Duodenal mucosa (tissue), 2 donors: Measurements from ENCODE around the gene CASKIN1.
A peak's percentile ranks its signal among the peaks of the same experiment; 100 is the strongest.

Source experiments
- H3K27ac ChIP-seq: one replicate; pipeline ENCODE4 v1.7.0; 2013; ENCODE audit warnings: low read depth, low read length
- H3K27me3 ChIP-seq, 2 donors: one replicate each; pipeline ENCODE4 v1.7.0; 2013; ENCODE audit warnings: low read length in 2 of 2, control low read depth in 1 of 2; ENCODE audit not compliant: insufficient read depth in 2 of 2, control insufficient read depth in 1 of 2
- H3K36me3 ChIP-seq, 2 donors: one replicate each; pipeline ENCODE4 v1.7.0; 2013; ENCODE audit warnings: low read length in 2 of 2, control low read depth in 1 of 2; ENCODE audit not compliant: insufficient read depth in 2 of 2, control insufficient read depth in 1 of 2
- H3K4me1 ChIP-seq, 2 donors: one replicate each; pipeline ENCODE4 v1.7.0; 2013; ENCODE audit warnings: low read length in 2 of 2, control low read depth in 1 of 2; ENCODE audit not compliant: insufficient read depth in 2 of 2, control insufficient read depth in 1 of 2
- H3K4me3 ChIP-seq, 2 donors: one replicate each; pipeline ENCODE4 v1.7.0; 2013; ENCODE audit warnings: low read length in 2 of 2, low read depth in 1 of 2
- H3K9ac ChIP-seq, 2 donors: one replicate each; pipeline ENCODE4 v1.7.0; 2013; ENCODE audit warnings: low read length in 2 of 2, low read depth in 1 of 2
- H3K9me3 ChIP-seq, 2 donors: one replicate each; pipeline ENCODE4 v1.7.0; 2013; ENCODE audit warnings: low read length in 2 of 2, control low read depth in 1 of 2; ENCODE audit not compliant: control insufficient read depth in 1 of 2

Gene CASKIN1

DNA sequence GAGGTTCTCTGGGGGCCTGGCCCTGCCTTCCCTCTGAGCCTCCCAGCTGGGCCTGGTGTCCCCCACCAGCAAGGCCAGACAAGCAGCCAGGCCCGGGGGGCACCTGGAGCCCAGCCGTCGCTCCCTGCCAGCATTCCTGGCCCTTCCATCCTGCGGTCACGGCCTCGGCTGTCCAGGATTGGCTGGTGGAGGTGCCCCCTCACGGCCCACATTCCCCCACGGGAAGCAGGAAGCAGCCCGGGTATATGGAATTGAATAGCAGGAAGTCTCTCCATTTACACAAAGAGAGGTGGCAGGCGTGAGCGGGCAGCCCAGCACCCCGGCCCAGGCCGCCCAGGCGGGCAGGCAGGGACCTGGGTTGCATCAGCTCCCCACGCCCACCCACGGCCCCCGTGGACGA lies 26.3 kb downstream of the CASKIN1 start:
- H3K27ac ChIP-seq: no peak overlapping the region
- no peaks in the 10 kb centered on the region for H3K9me3 ChIP-seq
- peaks cover 19 to 62% of the 10 kb centered on the region in 2 donors for H3K36me3 ChIP-seq
- H3K4me3 ChIP-seq: no peak overlapping the region
- peaks cover 35 to 38% of the 10 kb centered on the region in 2 donors for H3K4me1 ChIP-seq
- no peaks in the 10 kb centered on the region for H3K27me3 ChIP-seq
- H3K9ac ChIP-seq: no peak overlapping the region

DNA sequence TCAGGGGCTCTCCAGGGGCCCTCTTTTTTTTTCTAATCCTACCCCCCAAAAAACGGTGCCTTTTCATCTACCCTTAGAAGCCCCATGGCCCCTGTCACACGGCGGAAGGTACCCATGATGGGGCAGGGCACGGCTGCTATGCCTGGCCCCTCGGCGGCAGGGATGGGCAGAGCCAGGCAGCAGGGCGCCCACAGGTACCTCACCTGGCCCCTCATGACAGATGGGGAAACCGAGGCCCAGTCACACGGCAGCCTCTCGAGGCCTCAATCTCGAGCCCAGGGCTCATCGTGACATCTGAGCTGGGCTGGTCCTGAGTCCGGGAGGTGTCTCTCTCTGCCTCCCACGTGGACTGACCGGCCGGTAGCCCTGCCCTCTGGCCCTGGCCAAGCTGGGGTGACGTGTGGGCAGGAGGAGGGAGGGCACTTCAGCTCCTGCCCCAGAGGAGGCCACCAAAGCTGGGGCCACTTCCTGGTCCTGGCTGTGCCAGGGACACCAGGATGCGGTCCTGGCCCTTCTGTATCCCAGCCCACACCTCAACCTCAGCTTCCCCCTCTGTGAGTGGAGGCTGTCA lies 29.3 kb downstream of the CASKIN1 start:
- peaks cover 7 to 40% of the 10 kb centered on the region in 2 donors for H3K36me3 ChIP-seq
- peaks cover 53 to 55% of the 10 kb centered on the region in 2 donors for H3K4me1 ChIP-seq
- peak overlapping the region in 1 of 2 donors; percentile 10 for H3K4me3 ChIP-seq
- H3K27me3 ChIP-seq: no peaks in the 10 kb centered on the region
- peak overlapping the region in 1 of 2 donors; percentile 51 for H3K9ac ChIP-seq
- H3K9me3 ChIP-seq: no peaks in the 10 kb centered on the region
- no peak overlapping the region for H3K27ac ChIP-seq

DNA sequence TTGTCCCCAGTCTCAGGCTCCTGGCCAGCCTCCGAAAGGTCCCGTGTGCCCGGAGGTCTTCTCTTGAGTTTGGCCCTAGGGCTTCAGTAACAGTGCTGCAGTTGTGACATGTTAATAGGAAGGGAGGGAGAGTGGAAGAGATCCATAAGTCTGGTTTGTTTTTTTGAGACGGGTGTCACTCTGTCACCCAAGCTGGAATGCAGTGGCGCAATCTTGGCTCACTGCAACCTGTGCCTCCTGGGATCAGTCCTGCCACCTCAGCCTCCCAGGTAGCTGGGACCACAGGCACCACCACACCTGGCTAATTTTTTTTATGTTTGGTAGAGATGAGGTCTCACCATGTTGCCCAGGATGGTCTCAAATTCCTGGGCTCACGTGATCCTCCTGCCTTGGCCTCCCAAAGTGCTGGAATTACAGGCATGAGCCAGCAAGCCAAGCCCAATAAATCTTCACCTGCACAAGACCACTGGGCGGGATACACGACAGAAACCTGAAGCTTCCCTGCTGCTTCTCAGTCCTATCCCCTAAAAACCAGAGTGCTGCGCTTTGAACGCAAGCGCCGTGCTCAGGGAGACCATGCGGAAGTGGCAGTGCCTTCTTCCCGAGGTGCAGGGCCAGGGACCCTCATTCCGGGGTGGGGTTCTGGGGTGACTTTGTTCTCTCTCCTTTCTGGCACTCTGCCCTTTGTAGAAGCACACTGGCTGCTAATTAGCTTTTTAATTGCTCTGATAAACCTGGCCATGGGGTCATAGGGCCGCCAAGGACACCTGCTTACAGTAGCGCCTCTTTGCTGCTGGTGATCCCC lies 29.9 kb downstream of the CASKIN1 start:
- Histone ChIP-seq H3K9ac (peak overlapping the region in 1 of 2 donors; percentile 38), H3K4me3 (peak overlapping the region in 1 of 2 donors; percentile 10), H3K36me3 (peaks cover 7 to 34% of the 10 kb centered on the region in 2 donors), H3K4me1 (peaks cover 53 to 55% of the 10 kb centered on the region in 2 donors), H3K27ac (no peak overlapping the region), H3K27me3 (no peaks in the 10 kb centered on the region), H3K9me3 (no peaks in the 10 kb centered on the region)

DNA sequence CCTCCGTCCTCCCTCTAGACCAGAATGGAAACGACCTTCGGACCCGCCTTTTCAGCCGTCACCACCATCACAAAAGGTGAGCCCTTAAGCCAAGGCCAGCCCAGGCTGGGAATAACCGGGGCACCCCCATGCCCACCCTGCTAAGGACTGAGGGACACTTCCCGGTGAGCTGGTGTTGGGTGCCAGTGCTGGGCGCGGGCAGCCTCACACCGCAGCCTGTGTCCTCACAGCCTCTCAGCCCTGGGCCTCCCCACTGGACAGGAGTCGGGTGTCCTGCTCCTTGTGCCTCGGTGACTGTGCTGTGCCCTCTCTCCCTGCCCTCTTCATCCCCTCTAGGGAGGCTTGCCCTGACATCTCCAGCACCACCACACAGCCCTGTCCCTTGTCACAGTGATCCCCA lies 30.5 kb downstream of the CASKIN1 start:
- no peaks in the 10 kb centered on the region for H3K27me3 ChIP-seq
- peaks cover 7 to 29% of the 10 kb centered on the region in 2 donors for H3K36me3 ChIP-seq
- no peak overlapping the region for H3K4me3 ChIP-seq
- H3K27ac ChIP-seq: no peak overlapping the region
- H3K4me1 ChIP-seq: peaks cover 55% of the 10 kb centered on the region in 2 donors
- H3K9me3 ChIP-seq: no peaks in the 10 kb centered on the region
- no peak overlapping the region for H3K9ac ChIP-seq

DNA sequence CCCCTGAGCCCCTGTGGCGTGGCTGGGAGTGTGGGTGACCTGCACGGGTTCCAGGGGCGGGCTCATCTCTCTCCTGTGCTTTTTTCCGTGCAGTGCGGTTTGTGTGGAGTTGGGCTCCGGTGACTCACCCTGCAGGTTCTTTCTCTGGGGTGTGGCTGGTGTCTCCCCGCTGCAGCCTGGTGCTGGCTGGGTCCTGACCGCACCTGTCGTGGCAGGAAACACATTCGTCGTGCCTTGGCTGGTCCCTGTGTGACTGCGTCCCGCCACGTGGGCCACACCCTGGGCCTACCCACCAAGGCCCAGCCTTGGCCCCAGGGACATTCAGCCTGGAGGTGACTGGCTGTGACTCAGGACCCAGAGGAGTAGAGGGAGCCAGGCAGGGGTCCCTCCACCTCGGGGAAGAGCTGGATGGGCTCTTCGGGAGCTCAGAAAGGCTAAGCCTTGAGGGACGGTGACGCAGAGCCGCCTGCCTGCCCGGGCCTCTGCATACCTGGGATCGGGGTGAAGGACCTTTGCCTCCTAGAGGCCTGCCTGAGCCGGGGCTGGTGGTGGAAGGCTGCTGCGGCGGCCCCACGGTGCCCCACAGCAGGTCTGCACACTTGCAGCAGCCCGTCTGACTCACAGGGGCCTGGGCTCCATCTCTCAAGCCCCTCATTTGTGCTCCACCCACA lies 33.1 kb downstream of the CASKIN1 start:
- Histone ChIP-seq H3K27ac (peak overlapping the region; percentile 87), H3K4me3 (peak overlapping the region in 1 of 2 donors; percentile 22), H3K4me1 (peaks cover 75 to 77% of the 10 kb centered on the region in 2 donors)

DNA sequence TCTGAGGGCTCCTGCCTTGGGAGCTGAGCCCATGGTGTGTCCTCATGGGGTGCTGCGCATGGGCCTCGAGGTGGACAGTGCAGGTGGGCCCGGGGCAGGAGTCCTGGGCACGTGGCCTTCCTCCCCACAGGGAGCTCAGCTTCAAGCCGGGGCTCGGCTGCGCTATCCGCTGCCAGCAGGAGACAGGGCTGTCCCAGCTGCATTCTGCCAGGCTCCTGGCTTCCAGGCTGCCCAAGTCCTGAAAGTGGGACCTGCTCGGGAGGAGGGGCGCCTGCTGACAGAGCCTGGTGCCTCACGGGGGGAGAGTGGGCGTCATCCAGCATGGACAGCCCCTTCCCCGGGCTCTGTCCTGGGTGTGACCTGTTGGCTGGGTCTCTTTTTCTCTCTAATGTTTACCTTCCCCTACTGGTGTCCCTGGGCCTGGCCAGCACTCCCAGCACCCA lies 33.7 kb downstream of the CASKIN1 start:
- H3K9me3 ChIP-seq: no peaks in the 10 kb centered on the region
- peaks cover under 1 to 18% of the 10 kb centered on the region in 2 donors for H3K36me3 ChIP-seq
- H3K27me3 ChIP-seq: no peaks in the 10 kb centered on the region
- H3K9ac ChIP-seq: peak overlapping the region in 1 of 2 donors; percentile 33
- no peak overlapping the region for H3K4me3 ChIP-seq
- peaks cover 78 to 80% of the 10 kb centered on the region in 2 donors for H3K4me1 ChIP-seq
- H3K27ac ChIP-seq: peak overlapping the region; percentile 44

More for the DNA sequence above, 33.1 kb downstream of the CASKIN1 start:
- Histone ChIP-seq H3K27me3 (no peaks in the 10 kb centered on the region), H3K9me3 (no peaks in the 10 kb centered on the region), H3K9ac (peak overlapping the region in 1 of 2 donors; percentile 35), H3K36me3 (peaks cover 7 to 24% of the 10 kb centered on the region in 2 donors)

DNA sequence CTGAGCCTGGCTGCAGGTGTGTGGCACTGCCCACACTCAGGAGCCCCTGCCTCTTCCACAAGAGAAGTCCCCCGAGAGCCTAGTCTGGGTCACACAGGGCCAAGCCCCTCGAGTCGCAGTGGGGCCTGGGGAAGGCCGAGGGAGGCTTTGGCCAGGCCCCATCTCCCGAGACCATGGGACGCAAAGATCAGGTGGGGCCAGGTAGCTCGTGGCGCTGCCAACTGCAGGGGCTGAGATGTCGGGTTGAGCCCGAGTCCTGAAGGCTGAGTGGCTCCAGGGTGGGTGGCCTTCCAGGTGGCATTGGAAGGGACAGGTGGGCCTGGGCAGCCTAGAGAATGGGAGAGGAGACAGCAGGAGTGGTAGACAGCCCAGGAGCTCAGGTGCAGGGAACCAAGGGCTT lies 34.5 kb downstream of the CASKIN1 start:
- Histone ChIP-seq H3K9ac (peak overlapping the region in 1 of 2 donors; percentile 32), H3K4me3 (no peak overlapping the region), H3K36me3 (peaks cover 0 to 14% of the 10 kb centered on the region in 2 donors), H3K27ac (no peak overlapping the region), H3K27me3 (no peaks in the 10 kb centered on the region), H3K9me3 (no peaks in the 10 kb centered on the region), H3K4me1 (peaks cover 78 to 81% of the 10 kb centered on the region in 2 donors)

DNA sequence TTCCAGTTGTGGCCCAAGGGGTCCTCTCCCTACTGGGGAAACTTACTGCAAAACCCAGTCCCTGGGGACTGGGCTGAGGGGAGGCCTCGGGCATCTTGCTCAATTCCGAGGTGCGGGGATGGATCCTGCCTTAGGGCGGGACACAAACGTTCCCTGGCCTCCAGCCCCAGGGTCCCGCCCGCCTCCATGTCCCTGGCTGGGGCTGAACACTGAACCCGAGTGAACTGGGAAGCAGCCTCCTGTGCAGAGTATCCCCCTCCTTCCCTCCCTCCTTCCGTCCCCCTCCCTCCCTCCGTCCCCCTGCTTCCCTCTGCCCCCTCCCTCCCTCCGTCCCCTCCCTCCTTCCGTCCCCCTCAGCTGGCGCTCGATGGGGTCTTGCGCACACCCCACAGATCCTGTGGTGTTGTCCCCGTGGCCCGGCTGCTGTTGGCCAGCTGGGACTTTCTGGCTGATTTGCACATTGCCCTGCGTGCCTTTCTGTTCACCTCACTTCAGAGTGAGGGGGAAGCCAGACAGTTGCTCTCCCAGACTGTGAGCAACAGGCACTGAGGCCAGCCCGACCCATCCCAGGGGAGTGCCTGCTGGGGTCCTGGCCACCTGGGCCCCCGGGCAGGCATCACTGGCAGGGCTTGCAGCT lies 35.4 kb downstream of the CASKIN1 start:
- H3K4me1 ChIP-seq: peaks cover 72 to 81% of the 10 kb centered on the region in 2 donors
- peaks cover 0 to 7% of the 10 kb centered on the region in 2 donors for H3K36me3 ChIP-seq
- no peak overlapping the region for H3K27ac ChIP-seq
- no peaks in the 10 kb centered on the region for H3K9me3 ChIP-seq
- H3K9ac ChIP-seq: peak overlapping the region in 1 of 2 donors; percentile 32
- H3K27me3 ChIP-seq: no peaks in the 10 kb centered on the region
- H3K4me3 ChIP-seq: no peak overlapping the region

DNA sequence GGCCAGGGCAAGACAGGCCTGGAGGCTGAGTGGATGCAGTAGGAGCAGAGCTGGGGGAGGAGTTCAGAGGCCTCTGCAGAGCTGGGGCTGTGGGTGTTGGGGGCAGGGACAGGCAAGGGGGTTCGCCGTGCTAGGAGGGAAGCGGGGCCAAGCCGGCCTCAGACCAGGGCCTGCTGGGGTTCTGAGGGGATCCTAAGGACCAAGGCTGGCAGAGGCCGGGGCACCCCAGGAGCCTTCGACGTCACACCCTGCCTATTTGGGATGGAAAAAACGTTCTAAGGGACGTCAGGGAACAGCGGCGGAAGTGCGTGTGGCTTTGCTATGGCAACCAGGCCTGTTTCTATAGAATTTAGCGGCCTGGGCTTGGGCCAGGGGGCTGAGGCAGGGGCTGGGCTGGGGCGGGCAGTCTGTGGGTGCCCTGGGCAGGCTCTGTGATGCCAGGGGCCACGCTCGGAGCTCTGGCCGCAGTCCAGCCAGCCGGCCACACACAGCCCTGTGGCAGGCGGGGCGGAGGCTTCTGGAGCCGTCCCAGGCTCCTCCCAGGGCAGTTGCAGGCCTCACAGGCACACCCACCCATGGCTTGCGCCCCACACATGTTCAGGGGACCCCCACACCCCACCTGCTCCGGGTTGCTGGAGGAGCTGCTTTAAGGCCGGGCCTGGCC lies 37.1 kb downstream of the CASKIN1 start:
- Histone ChIP-seq H3K27ac (peak overlapping the region; percentile 62), H3K9ac (peak overlapping the region in 1 of 2 donors; percentile 51), H3K9me3 (no peaks in the 10 kb centered on the region), H3K4me1 (peaks cover 71 to 81% of the 10 kb centered on the region in 2 donors), H3K4me3 (no peak overlapping the region), H3K36me3 (no peaks in the 10 kb centered on the region), H3K27me3 (no peaks in the 10 kb centered on the region)
